A673 (cell line): ENCODE results near the gene TSPEAR. TPM values are rescaled to one million over a fixed set of nuclear protein-coding genes. Genes with fewer than 3 reads are reported as not detected.

Experiments
- BruUV-seq: library from RNA; stranded (reverse); fragments of 400-500 nt; replicated peaks from 2 replicates; lab custom pipeline; 2021; lab: Mats Ljungman, UMichigan
- CTCF ChIA-PET: fragments of 300-600 bp; sonication (Branson Sonifier 250); formaldehyde crosslinking; loops from one replicate; lab custom pipeline; 2022; ENCODE audit warnings: antibody characterized with exemption; lab: Charles Lee
- POLR2A ChIA-PET: fragments of 300-600 bp; sonication (Branson Sonifier 250); formaldehyde crosslinking; loops from one replicate; lab custom pipeline; 2022; ENCODE audit warnings: antibody characterized with exemption; ENCODE audit not compliant: low non-redundant PET; lab: Charles Lee
- DNase-seq: peaks from one replicate; pipeline ENCODE4 v3.0.0-alpha.2; 2015; ENCODE audit warnings: low spot score
- H3K27ac ChIP-seq: fragments of 200-600 bp; sonication (generic); 2 replicates; pipeline ENCODE4 v1.5.1; 2016; ENCODE audit warnings: mixed run types, low read depth, mild to moderate bottlenecking, mixed read lengths, antibody characterized with exemption, low read length; ENCODE audit not compliant: poor library complexity, severe bottlenecking
- H3K27me3 ChIP-seq: fragments of 200-600 bp; sonication (generic); replicated peaks from 2 replicates; pipeline ENCODE4 v1.6.1; 2017; ENCODE audit warnings: mixed run types, low read depth, mild to moderate bottlenecking, mixed read lengths, antibody characterized with exemption, low read length; ENCODE audit not compliant: insufficient read depth, poor library complexity
- H3K36me3 ChIP-seq: fragments of 200-600 bp; sonication (generic); 2 replicates; pipeline ENCODE4 v1.6.1; 2016; ENCODE audit warnings: mixed run types, mild to moderate bottlenecking, mixed read lengths, antibody characterized with exemption, low read length; ENCODE audit not compliant: insufficient read depth, poor library complexity, severe bottlenecking
- H3K4me1 ChIP-seq: fragments of 200-600 bp; sonication (generic); 2 replicates; pipeline ENCODE4 v1.6.1; 2017; ENCODE audit warnings: mixed run types, mild to moderate bottlenecking, mixed read lengths, antibody characterized with exemption, low read length; ENCODE audit not compliant: insufficient read depth, poor library complexity, severe bottlenecking
- H3K4me3 ChIP-seq: fragments of 200-600 bp; sonication (generic); 2 replicates; pipeline ENCODE4 v1.5.1; 2016; ENCODE audit warnings: low read depth, mixed run types, mild to moderate bottlenecking, mixed read lengths, low read length; ENCODE audit not compliant: poor library complexity, severe bottlenecking
- H3K9me3 ChIP-seq: fragments of 200-600 bp; sonication (generic); 2 replicates; pipeline ENCODE4 v1.6.1; 2016; ENCODE audit warnings: mixed run types, low read depth, mild to moderate bottlenecking, mixed read lengths, antibody characterized with exemption, low read length; ENCODE audit not compliant: poor library complexity, severe bottlenecking
- EZH2 ChIP-seq: fragments of 200-600 bp; sonication (generic); IDR thresholded peaks from 2 replicates; pipeline ENCODE4 v1.6.1; 2017; ENCODE audit warnings: borderline replicate concordance, low read depth, mild to moderate bottlenecking, mixed read lengths, antibody characterized with exemption, low read length; ENCODE audit not compliant: poor library complexity, severe bottlenecking
- intact Hi-C: fragments of 100-400 bp; cut with micrococcal nuclease; formaldehyde crosslinking; loops from one replicate; pipeline ENCODE4 v1.10.0; 2022; ENCODE audit not compliant: unreplicated experiment
- total RNA-seq: library from RNA; stranded (reverse); gene quantifications from 2 replicates; pipeline ENCODE4 v1.2.3, GENCODE V29; 2021
- TF ChIP-seq, protein P1 (sequence below): fragments of 300-800, 200-600 bp; sonication (generic); conservative IDR thresholded peaks from 2 replicates; pipeline ENCODE4 v1.5.1; 2017; ENCODE audit warnings: low read depth, mild to moderate bottlenecking, antibody characterized with exemption, low read length, moderate library complexity, mixed read lengths

TSPEAR gene
- total RNA-seq, 1 experiment from 2014 or later: 8.3 TPM

DNA sequence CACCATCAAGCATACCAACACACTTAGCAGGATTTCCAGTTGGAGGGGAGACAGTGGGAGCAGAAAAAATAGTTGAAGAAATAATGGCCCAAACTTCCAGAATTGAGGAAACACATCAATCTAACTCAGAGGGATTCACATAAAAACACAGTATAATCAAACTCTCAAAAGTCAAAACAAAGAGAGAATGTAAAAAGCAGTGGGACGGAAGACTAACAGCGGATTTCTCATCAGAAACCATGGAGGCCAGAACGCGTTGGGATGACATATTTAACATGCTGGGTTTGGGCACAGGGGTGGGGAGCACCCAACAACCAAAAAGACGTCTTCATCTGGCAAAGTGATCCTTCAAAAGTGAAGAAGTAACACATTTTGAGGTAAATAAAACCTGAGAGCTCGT lies 91.5 kb downstream of the TSPEAR start:
- H3K4me3 ChIP-seq: no peak overlapping the region
- BruUV-seq: no TSS peak
- H3K4me1 ChIP-seq: no peaks in the 10 kb centered on the region
- no peak for TF ChIP-seq EZH2
- peaks cover 27% of the 10 kb centered on the region for H3K9me3 ChIP-seq
- H3K36me3 ChIP-seq: no peaks in the 10 kb centered on the region
- intact Hi-C loops: no loop called here
- CTCF ChIA-PET: no interaction called here
- H3K27me3 ChIP-seq: no peaks in the 10 kb centered on the region
- POLR2A ChIA-PET: no interaction called here
- no peak for DNase-seq
- H3K27ac ChIP-seq: no peak overlapping the region

DNA sequence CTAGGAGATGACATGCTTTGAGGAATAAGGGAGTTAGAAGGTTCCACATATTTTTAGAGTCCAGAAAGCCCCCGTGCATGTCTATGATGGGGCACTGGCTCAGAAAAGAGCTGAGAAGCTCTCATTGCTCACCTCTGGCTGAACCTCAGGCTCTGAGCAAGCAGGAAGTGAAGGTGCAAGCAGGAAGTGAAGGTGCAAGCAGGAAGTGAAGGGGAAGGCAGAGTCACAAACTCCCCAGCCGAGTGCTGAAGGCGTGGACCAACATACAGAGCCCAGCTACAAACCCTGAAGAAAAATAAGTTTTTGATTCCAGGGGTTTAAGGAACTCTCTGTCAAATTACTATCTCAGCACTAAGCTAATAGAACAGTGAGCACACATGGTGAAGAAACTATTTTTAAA lies 92.5 kb downstream of the TSPEAR start:
- Histone ChIP-seq H3K36me3 (no peaks in the 10 kb centered on the region), H3K4me3 (no peak overlapping the region), H3K9me3 (peaks cover 17% of the 10 kb centered on the region), H3K27ac (no peak overlapping the region), H3K4me1 (no peaks in the 10 kb centered on the region), H3K27me3 (no peaks in the 10 kb centered on the region)
- ChIA-PET CTCF (no interaction called here), POLR2A (no interaction called here)
- no peak for DNase-seq
- no TSS peak for BruUV-seq
- TF ChIP-seq, protein P1, sequence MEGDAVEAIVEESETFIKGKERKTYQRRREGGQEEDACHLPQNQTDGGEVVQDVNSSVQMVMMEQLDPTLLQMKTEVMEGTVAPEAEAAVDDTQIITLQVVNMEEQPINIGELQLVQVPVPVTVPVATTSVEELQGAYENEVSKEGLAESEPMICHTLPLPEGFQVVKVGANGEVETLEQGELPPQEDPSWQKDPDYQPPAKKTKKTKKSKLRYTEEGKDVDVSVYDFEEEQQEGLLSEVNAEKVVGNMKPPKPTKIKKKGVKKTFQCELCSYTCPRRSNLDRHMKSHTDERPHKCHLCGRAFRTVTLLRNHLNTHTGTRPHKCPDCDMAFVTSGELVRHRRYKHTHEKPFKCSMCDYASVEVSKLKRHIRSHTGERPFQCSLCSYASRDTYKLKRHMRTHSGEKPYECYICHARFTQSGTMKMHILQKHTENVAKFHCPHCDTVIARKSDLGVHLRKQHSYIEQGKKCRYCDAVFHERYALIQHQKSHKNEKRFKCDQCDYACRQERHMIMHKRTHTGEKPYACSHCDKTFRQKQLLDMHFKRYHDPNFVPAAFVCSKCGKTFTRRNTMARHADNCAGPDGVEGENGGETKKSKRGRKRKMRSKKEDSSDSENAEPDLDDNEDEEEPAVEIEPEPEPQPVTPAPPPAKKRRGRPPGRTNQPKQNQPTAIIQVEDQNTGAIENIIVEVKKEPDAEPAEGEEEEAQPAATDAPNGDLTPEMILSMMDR: no peak
- no peak for TF ChIP-seq EZH2
- intact Hi-C loops: no loop called here

DNA sequence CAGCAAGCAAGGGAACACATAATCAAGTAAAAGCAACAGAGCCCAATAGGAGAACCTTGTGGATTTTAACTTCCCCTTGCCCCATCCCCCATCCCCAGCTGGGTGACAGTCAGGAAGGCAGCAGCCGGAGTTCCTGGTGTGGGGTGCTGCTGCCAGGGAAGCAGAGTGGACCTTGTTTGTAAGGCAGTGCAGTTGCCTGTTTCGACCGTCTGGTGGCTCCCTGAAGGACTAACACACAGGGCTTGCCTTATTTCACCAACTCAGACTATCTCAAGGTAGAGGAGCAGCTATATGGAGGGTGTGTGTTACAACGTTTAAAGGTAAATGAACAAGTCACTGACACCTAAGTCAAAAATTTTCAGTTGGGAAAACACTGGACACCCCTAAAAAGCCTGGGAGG lies 92.9 kb downstream of the TSPEAR start:
- ChIA-PET POLR2A (no interaction called here), CTCF (no interaction called here)
- intact Hi-C loops: no loop called here
- Histone ChIP-seq H3K27ac (no peak overlapping the region), H3K9me3 (peaks cover 13% of the 10 kb centered on the region), H3K27me3 (no peaks in the 10 kb centered on the region), H3K4me3 (no peak overlapping the region), H3K4me1 (no peaks in the 10 kb centered on the region), H3K36me3 (no peaks in the 10 kb centered on the region)
- DNase-seq: no peak
- no TSS peak for BruUV-seq
- TF ChIP-seq EZH2: no peak
- TF ChIP-seq, protein P1: no peak

DNA sequence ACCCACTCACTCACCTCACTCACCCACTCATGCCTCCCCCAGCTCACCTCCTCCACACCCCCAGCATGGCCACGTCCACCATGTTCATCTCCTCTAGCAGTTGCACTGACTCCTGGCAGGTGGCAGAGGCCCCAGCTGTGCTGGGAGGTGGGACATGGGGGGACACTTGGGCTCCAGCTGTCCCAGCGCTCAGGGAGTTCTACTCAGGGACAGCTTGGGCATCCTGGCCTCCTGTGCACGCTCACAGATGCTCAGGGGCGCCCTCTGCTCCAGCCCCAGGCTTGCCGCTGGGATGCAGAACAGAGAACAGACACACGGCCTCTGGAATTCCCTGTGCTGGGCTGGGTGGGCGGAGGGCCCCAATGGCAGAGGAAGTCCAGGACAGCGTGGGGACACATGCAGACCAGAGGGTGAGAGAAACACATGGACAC lies 94.3 kb downstream of the TSPEAR start:
- ChIA-PET POLR2A (no interaction called here), CTCF (no interaction called here)
- TF ChIP-seq, protein P1: no peak
- TF ChIP-seq EZH2: no peak
- no peaks in the 10 kb centered on the region for H3K36me3 ChIP-seq
- no TSS peak for BruUV-seq
- H3K4me1 ChIP-seq: no peaks in the 10 kb centered on the region
- no peak overlapping the region for H3K27ac ChIP-seq
- peaks cover 6% of the 10 kb centered on the region for H3K9me3 ChIP-seq
- DNase-seq: no peak
- intact Hi-C loops: no loop called here
- H3K27me3 ChIP-seq: no peaks in the 10 kb centered on the region
- H3K4me3 ChIP-seq: no peak overlapping the region
